H1 (cell line): ENCODE results near the gene CAMTA1. TPM values are rescaled to one million over a fixed set of nuclear protein-coding genes. Genes with fewer than 3 reads are reported as not detected.

ENCODE experiments used
- CTCF ChIA-PET: fragments of 300-600 bp; sonication (Branson Sonifier 250); formaldehyde crosslinking; loops from one replicate; lab custom pipeline; 2021; ENCODE audit not compliant: partially characterized antibody; lab: Charles Lee
- POLR2A ChIA-PET: fragments of 300-600 bp; sonication (Branson Sonifier 250); formaldehyde crosslinking; loops from one replicate; lab custom pipeline; 2021; ENCODE audit warnings: inconsistent platforms; ENCODE audit not compliant: partially characterized antibody; lab: Charles Lee
- DNase-seq, 2 experiments: peaks; one replicate each; pipeline versions ENCODE4 v3.0.0 to v3.0.0-alpha.2; 2010 to 2022; ENCODE audit warnings: low spot score in 2 of 2, low read depth in 1 of 2, mixed read lengths in 1 of 2
- FAIRE-seq: peaks from 2 replicates; lab custom pipeline; 2011; peaks lifted over from hg19 to GRCh38; lab: Jason Lieb, UNC
- H2AFZ ChIP-seq: 2 replicates; pipeline ENCODE4 v1.8.1; 2012; ENCODE audit warnings: low read length, inconsistent platforms
- H2AK5ac ChIP-seq: 2 replicates; pipeline ENCODE4 v1.6.1; 2013; ENCODE audit warnings: low read depth, low read length
- H2BK120ac ChIP-seq: replicated peaks from 2 replicates; pipeline ENCODE3; 2013; ENCODE audit warnings: low read depth, low read length, inconsistent platforms
- H2BK12ac ChIP-seq: 2 replicates; pipeline ENCODE4 v1.6.1; 2013; ENCODE audit warnings: low read depth, low read length
- H2BK15ac ChIP-seq: 2 replicates; pipeline ENCODE4 v1.6.1; 2013; ENCODE audit warnings: low read length
- H2BK20ac ChIP-seq: 2 replicates; pipeline ENCODE4 v1.6.1; 2013; ENCODE audit warnings: low read length
- H2BK5ac ChIP-seq: 2 replicates; pipeline ENCODE4 v1.6.1; 2013; ENCODE audit warnings: low read depth, low read length
- H3K14ac ChIP-seq: 2 replicates; pipeline ENCODE4 v1.6.1; 2013; ENCODE audit warnings: inconsistent platforms; ENCODE audit not compliant: insufficient read length
- H3K18ac ChIP-seq: 2 replicates; pipeline ENCODE4 v1.6.1; 2013; ENCODE audit warnings: low read length; ENCODE audit errors: extremely low read depth
- H3K23ac ChIP-seq: 2 replicates; pipeline ENCODE4 v1.6.1; 2013; ENCODE audit warnings: inconsistent platforms; ENCODE audit not compliant: insufficient read length
- H3K23me2 ChIP-seq: 2 replicates; pipeline ENCODE4 v1.6.1; 2013; ENCODE audit warnings: low read depth, low read length
- H3K27ac ChIP-seq: 2 replicates; pipeline ENCODE4 v1.6.1; 2011; ENCODE audit warnings: low read depth, low read length, inconsistent platforms
- H3K27me3 ChIP-seq, 4 experiments: replicated peaks in 1 of 4; 1 replicate in 1 of 4; 2 replicates in 3 of 4; pipeline versions ENCODE4 v1.6.1 to v1.8.1; 2011 to 2013; ENCODE audit warnings: low read length in 3 of 4, mild to moderate bottlenecking in 3 of 4, inconsistent platforms in 2 of 4, mixed read lengths in 2 of 4, moderate library complexity in 1 of 4; ENCODE audit not compliant: control insufficient read depth in 3 of 4, insufficient read depth in 3 of 4; ENCODE audit errors: extremely low read depth in 1 of 4
- H3K36me3 ChIP-seq, 4 experiments: 2 replicates each; pipeline versions ENCODE4 v1.6.1 to v1.8.1; 2011 to 2013; ENCODE audit warnings: mild to moderate bottlenecking in 4 of 4, low read length in 3 of 4, moderate library complexity in 2 of 4, control low read depth in 1 of 4, inconsistent platforms in 1 of 4; ENCODE audit not compliant: insufficient read depth in 4 of 4, control insufficient read depth in 2 of 4
- H3K4ac ChIP-seq: replicated peaks from 2 replicates; pipeline ENCODE3; 2013; ENCODE audit warnings: low read length, low read depth, mixed read lengths, inconsistent platforms; ENCODE audit not compliant: insufficient read length
- H3K4me1 ChIP-seq, 4 experiments: replicated peaks in 1 of 4; 1 replicate in 1 of 4; 2 replicates in 3 of 4; pipeline versions ENCODE4 v1.6.1 to v1.8.1; 2011 to 2013; ENCODE audit warnings: low read length in 3 of 4, inconsistent platforms in 2 of 4, mixed read lengths in 1 of 4; ENCODE audit not compliant: insufficient read depth in 4 of 4, control insufficient read depth in 3 of 4
- H3K4me2 ChIP-seq, 2 experiments: 2 replicates each; pipeline versions ENCODE4 v1.6.1 to v1.8.1; 2011 to 2013; ENCODE audit warnings: low read depth in 2 of 2, low read length in 2 of 2, control low read depth in 1 of 2, inconsistent platforms in 1 of 2, mild to moderate bottlenecking in 1 of 2; ENCODE audit not compliant: insufficient read depth in 1 of 2
- H3K4me3 ChIP-seq, 4 experiments: fragments of 200-600, 300-600 bp in 1 of 4; sonication (generic), shearing (Covaris generic), sonication (Bioruptor Twin) in 1 of 4; 2 replicates each; pipeline versions ENCODE4 v1.5.1 to v1.8.1; 2011 to 2016; ENCODE audit warnings: low read length in 4 of 4, low read depth in 3 of 4, control low read depth in 2 of 4, inconsistent platforms in 2 of 4, mild to moderate bottlenecking in 2 of 4, mixed read lengths in 1 of 4, moderate library complexity in 1 of 4; ENCODE audit not compliant: insufficient read depth in 2 of 4; ENCODE audit errors: extremely low read depth in 1 of 4
- H3K56ac ChIP-seq: replicated peaks from 2 replicates; pipeline ENCODE3; 2013; ENCODE audit warnings: low read depth, mild to moderate bottlenecking, mixed read lengths, low read length, inconsistent platforms; ENCODE audit not compliant: insufficient read length
- H3K79me1 ChIP-seq: 2 replicates; pipeline ENCODE4 v1.6.1; 2013; ENCODE audit warnings: low read depth, low read length, control low read depth
- H3K79me2 ChIP-seq, 2 experiments: 2 replicates each; pipeline versions ENCODE4 v1.6.1 to v1.8.1; 2012 to 2013; ENCODE audit warnings: low read length in 2 of 2, mild to moderate bottlenecking in 2 of 2, inconsistent platforms in 1 of 2; ENCODE audit not compliant: insufficient read depth in 2 of 2, control insufficient read depth in 1 of 2
- H3K9ac ChIP-seq, 4 experiments: replicated peaks in 1 of 4; 1 replicate in 1 of 4; 2 replicates in 3 of 4; pipeline versions ENCODE4 v1.6.1 to v1.8.1; 2011 to 2013; ENCODE audit warnings: low read depth in 3 of 4, low read length in 3 of 4, control low read depth in 2 of 4, mild to moderate bottlenecking in 2 of 4, moderate library complexity in 2 of 4, inconsistent platforms in 1 of 4; ENCODE audit errors: extremely low read depth in 1 of 4
- H3K9me3 ChIP-seq, 2 experiments: 2 replicates each; pipeline versions ENCODE4 v1.6.1 to v1.8.1; 2012 to 2013; ENCODE audit warnings: mild to moderate bottlenecking in 2 of 2, moderate library complexity in 2 of 2, control low read depth in 1 of 2, inconsistent platforms in 1 of 2, low read depth in 1 of 2, low read length in 1 of 2, mixed read lengths in 1 of 2; ENCODE audit not compliant: insufficient read depth in 2 of 2
- H4K20me1 ChIP-seq, 2 experiments: replicated peaks in 1 of 2; 2 replicates each; pipeline versions ENCODE3 to v1.8.1; 2011 to 2013; ENCODE audit warnings: inconsistent platforms in 2 of 2, low read length in 2 of 2, mild to moderate bottlenecking in 1 of 2; ENCODE audit not compliant: insufficient read depth in 2 of 2, control insufficient read depth in 1 of 2
- H4K5ac ChIP-seq: 2 replicates; pipeline ENCODE4 v1.6.1; 2013; ENCODE audit warnings: low read length, low read depth, mixed read lengths, inconsistent platforms; ENCODE audit not compliant: insufficient read length
- H4K8ac ChIP-seq: 2 replicates; pipeline ENCODE4 v1.8.0; 2013; ENCODE audit warnings: mild to moderate bottlenecking, moderate library complexity, low read length, inconsistent platforms; ENCODE audit not compliant: insufficient read depth; ENCODE audit errors: extremely low read depth
- H4K91ac ChIP-seq: replicated peaks from 2 replicates; pipeline ENCODE3; 2013; ENCODE audit warnings: low read length, mixed read lengths, inconsistent platforms; ENCODE audit not compliant: insufficient read length
- CBX5 ChIP-seq: fragments of 300-800, 300-1000 bp; sonication (generic); IDR thresholded peaks from 2 replicates; pipeline ENCODE4 v1.7.1; 2016; ENCODE audit warnings: antibody characterized with exemption, low read length, low read depth
- RNF2 ChIP-seq: fragments of 200-900, 300-1000 bp; sonication (generic); IDR thresholded peaks from 2 replicates; pipeline ENCODE4 v1.7.1; 2016; ENCODE audit warnings: borderline replicate concordance, low read depth, mild to moderate bottlenecking, antibody characterized with exemption, low read length; ENCODE audit not compliant: poor library complexity, severe bottlenecking; ENCODE audit errors: missing control alignments
- SIRT6 ChIP-seq: IDR thresholded peaks from one replicate; pipeline ENCODE4 v1.7.1; 2012; ENCODE audit warnings: low read length, inconsistent platforms
- TAF1 ChIP-seq: IDR thresholded peaks from 2 replicates; pipeline ENCODE4 v1.6.1; 2011; ENCODE audit warnings: mild to moderate bottlenecking, low read depth, low read length
- TEAD4 ChIP-seq: IDR thresholded peaks from 2 replicates; pipeline ENCODE4 v1.6.1; 2012; ENCODE audit warnings: low read depth, low read length, inconsistent platforms, mixed read lengths
- WGBS, 2 experiments: shearing (Covaris generic) in 1 of 2; methylation state at CpG; one replicate each; pipeline versions ENCODE4 v1.1.6 to v1.1.7; 2013 to 2015; ENCODE audit warnings: low lambda C conversion rate in 2 of 2, mixed read lengths in 2 of 2, inconsistent platforms in 1 of 2, low coverage in 1 of 2, missing lambda C conversion rate in 1 of 2; ENCODE audit not compliant: insufficient replicate concordance in 2 of 2, insufficient coverage in 1 of 2, insufficient read length in 1 of 2; ENCODE audit errors: extremely low coverage in 1 of 2, missing lambda C conversion rate in 1 of 2; 5-methylcytosine and 5-hydroxymethylcytosine counted together
- polyA plus RNA-seq, 7 experiments: library from polyadenylated mRNA; depleted of rRNA in 3 of 7; stranded (reverse) in 5 of 7; unstranded in 2 of 7; fragments of >200 nt in 5 of 7; fragments of 200-250 nt in 2 of 7; gene quantifications; 1 replicate in 5 of 7; 2 replicates in 1 of 7; 4 replicates in 1 of 7; pipeline versions ENCODE4 v1.2.1 to v1.2.3, GENCODE V29; 2011 to 2013; ENCODE audit warnings: missing spikeins in 2 of 7, mixed read lengths in 2 of 7
- total RNA-seq: library from RNA; stranded (reverse); fragmentation: NEBNext Ultra II Directional; extraction: Animal tissue kit (Norgen Biotek cat#: 25700); gene quantifications from 2 replicates; pipeline ENCODE4 v1.2.1, GENCODE V29; 2021
- TF ChIP-seq, protein P1 (sequence below): IDR thresholded peaks from 2 replicates; pipeline ENCODE4 v1.6.1; 2012; ENCODE audit warnings: low read length, inconsistent platforms

Gene CAMTA1
- total and polyA plus RNA-seq, 2 of the 8 experiments (the other 6 are each of a cell fraction or from before 2014, with no cell fraction given) = 65.0 to 119 TPM

DNA sequence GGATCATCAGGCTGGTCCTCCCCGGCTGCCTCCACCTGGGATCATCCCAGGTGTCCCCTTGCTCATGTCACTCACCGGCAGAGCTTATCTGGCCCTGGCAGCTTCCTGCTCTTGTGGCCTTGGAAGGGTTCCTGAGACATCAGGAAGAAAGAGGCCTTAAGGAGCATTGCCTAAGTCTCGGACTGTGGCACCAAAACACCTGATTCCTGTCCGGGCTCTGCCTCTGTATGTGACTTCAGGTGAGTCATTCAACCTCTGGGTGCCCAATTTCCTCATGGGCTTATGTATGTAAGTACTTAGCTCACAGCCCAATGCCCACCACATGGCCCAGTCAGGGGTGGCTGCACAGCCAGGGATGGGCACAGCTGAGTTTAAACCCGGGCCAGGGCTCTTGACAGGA, 729.9 kb downstream of the CAMTA1 start:
- CTCF ChIA-PET = interaction anchor here (0.6 to 1.5 kb wide), 3 partner anchors 20 to 27 kb away, joined by 3 read pairs; no protein-coding TSS in a partner anchor
- no peaks in the 10 kb centered on the region for H3K23me2 ChIP-seq

More for the DNA sequence above, 729.9 kb downstream of the CAMTA1 start:
- no peaks in the 10 kb centered on the region for H3K79me2 ChIP-seq
- no peak for FAIRE-seq
- H3K23ac ChIP-seq = no peak overlapping the region
- no peaks in the 10 kb centered on the region for H3K27me3 ChIP-seq
- H3K9me3 ChIP-seq = no peaks in the 10 kb centered on the region
- H3K27ac ChIP-seq = no peak overlapping the region
- no peak overlapping the region for H2AFZ ChIP-seq
- no peak overlapping the region for H3K9ac ChIP-seq
- H3K4ac ChIP-seq = no peak overlapping the region
- H2BK120ac ChIP-seq = no peak overlapping the region
- H3K14ac ChIP-seq = no peak overlapping the region
- no peak overlapping the region for H2BK12ac ChIP-seq
- H4K8ac ChIP-seq = no peak overlapping the region
- no peaks in the 10 kb centered on the region for H3K36me3 ChIP-seq
- H2AK5ac ChIP-seq = no peak overlapping the region
- no peaks in the 10 kb centered on the region for H3K79me1 ChIP-seq
- 84% methylated on average over 5 of the region's 5 CpGs; no CpG with 5 or more reads in 1 of the 2 experiments for WGBS, 2 experiments
- H2BK15ac ChIP-seq = no peak overlapping the region
- no peak overlapping the region for H2BK5ac ChIP-seq
- no peak overlapping the region for H2BK20ac ChIP-seq
- DNase-seq = no peak
- POLR2A ChIA-PET = no interaction called here
- H4K91ac ChIP-seq = no peak overlapping the region
- H3K4me2 ChIP-seq = no peak overlapping the region
- no peak overlapping the region for H4K5ac ChIP-seq
- H3K4me3 ChIP-seq = no peak overlapping the region
- no peaks in the 10 kb centered on the region for H4K20me1 ChIP-seq
- no peak for TF ChIP-seq TAF1
- TF ChIP-seq TEAD4 = no peak
- TF ChIP-seq CBX5 = no peak
- no peak for TF ChIP-seq RNF2
- no peak for TF ChIP-seq SIRT6
- TF ChIP-seq, protein P1, sequence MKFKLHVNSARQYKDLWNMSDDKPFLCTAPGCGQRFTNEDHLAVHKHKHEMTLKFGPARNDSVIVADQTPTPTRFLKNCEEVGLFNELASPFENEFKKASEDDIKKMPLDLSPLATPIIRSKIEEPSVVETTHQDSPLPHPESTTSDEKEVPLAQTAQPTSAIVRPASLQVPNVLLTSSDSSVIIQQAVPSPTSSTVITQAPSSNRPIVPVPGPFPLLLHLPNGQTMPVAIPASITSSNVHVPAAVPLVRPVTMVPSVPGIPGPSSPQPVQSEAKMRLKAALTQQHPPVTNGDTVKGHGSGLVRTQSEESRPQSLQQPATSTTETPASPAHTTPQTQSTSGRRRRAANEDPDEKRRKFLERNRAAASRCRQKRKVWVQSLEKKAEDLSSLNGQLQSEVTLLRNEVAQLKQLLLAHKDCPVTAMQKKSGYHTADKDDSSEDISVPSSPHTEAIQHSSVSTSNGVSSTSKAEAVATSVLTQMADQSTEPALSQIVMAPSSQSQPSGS = no peak
- TF ChIP-seq, all 59 proteins: peak for 0
- Histone ChIP-seq H3K56ac (no peak overlapping the region), H3K18ac (no peak overlapping the region), H3K4me1 (no peaks in the 10 kb centered on the region)
